K562 (cell line): Measurements from ENCODE around the gene ZBTB38. TPM values are rescaled to one million over a fixed set of nuclear protein-coding genes. Genes with fewer than 3 reads are reported as not detected.

ENCODE experiments used
- CHD7 ChIP-seq: fragments of 200-600 bp; sonication (generic); IDR thresholded peaks from one replicate; pipeline ENCODE4 v1.6.1; 2012; ENCODE audit warnings: mild to moderate bottlenecking, low read depth, low read length, inconsistent platforms
- CTCF ChIP-seq, 3 experiments: IDR thresholded peaks in 2 of 3; conservative IDR thresholded peaks in 1 of 3; 2 replicates each; pipeline ENCODE4 v1.5.1; 2011 to 2012; ENCODE audit warnings: low read length in 3 of 3, mild to moderate bottlenecking in 3 of 3, control low read depth in 2 of 3, improper control_type of control experiment in 1 of 3, inconsistent platforms in 1 of 3, low read depth in 1 of 3, mixed read lengths in 1 of 3, moderate library complexity in 1 of 3; ENCODE audit not compliant: insufficient read depth in 2 of 3
- ETV5 ChIP-seq: sonication (generic); formaldehyde crosslinking; IDR thresholded peaks from 2 replicates; pipeline ENCODE4 v1.4.0; 2020; ENCODE audit warnings: low read depth, mild to moderate bottlenecking, missing genetic modification reagents
- MEF2D ChIP-seq: conservative IDR thresholded peaks from 2 replicates; pipeline ENCODE4 v1.6.1; 2016; ENCODE audit warnings: low read depth, missing genetic modification characterization, missing compliant biosample characterization
- POLR2A ChIP-seq: fragments of 450-650 bp; conservative IDR thresholded peaks from 2 replicates; pipeline ENCODE4 v1.6.1; 2016
- SAFB ChIP-seq: fragments of 200-400 bp; formaldehyde crosslinking; IDR thresholded peaks from 2 replicates; pipeline ENCODE4 v1.6.1; 2017; ENCODE audit warnings: low read depth, low read length, borderline replicate concordance
- TEAD4 ChIP-seq, 2 experiments: sonication (generic) in 1 of 2; formaldehyde crosslinking in 1 of 2; IDR thresholded peaks; 2 replicates each; pipeline versions ENCODE4 v1.6.1 to v1.8.0; 2012 to 2022; ENCODE audit warnings: borderline replicate concordance in 1 of 2, inconsistent platforms in 1 of 2, low read length in 1 of 2, mild to moderate bottlenecking in 1 of 2, missing genetic modification reagents in 1 of 2
- ZNF23 ChIP-seq: fragments of 250-450 bp; sonication (Bioruptor Pico); IDR thresholded peaks from 2 replicates; pipeline ENCODE4 v1.4.0; 2020; ENCODE audit warnings: mild to moderate bottlenecking
- ZNF518B ChIP-seq: fragments of 250-450 bp; sonication (Bioruptor Pico); IDR thresholded peaks from 2 replicates; pipeline ENCODE4 v1.5.0; 2021; ENCODE audit warnings: mild to moderate bottlenecking, moderate library complexity
- polyA plus RNA-seq, 8 experiments: library from polyadenylated mRNA; depleted of rRNA in 4 of 8; stranded (reverse) in 5 of 8; unstranded in 3 of 8; fragments of >200 nt; fragmentation: Nextera tagmentation in 2 of 8; fragmentation: Illumina TruSeq in 1 of 8; extraction: Ambion mirVana in 2 of 8; extraction: Trizol in 1 of 8; gene quantifications; 2 replicates each; pipeline versions ENCODE4 v1.2.1 to v1.2.3, GENCODE V29; 2011 to 2014; ENCODE audit warnings: inconsistent platforms in 1 of 8, missing spikeins in 1 of 8
- total RNA-seq, 7 experiments: library from RNA; depleted of rRNA in 6 of 7; stranded (reverse); fragments of >200 nt in 6 of 7; fragmentation: Illumina TruSeq in 2 of 7; extraction: Trizol in 2 of 7; gene quantifications; 2 replicates each; pipeline versions ENCODE4 v1.2.1 to v1.2.3, GENCODE V29; 2011 to 2021; ENCODE audit warnings: low replicate concordance in 1 of 7

Gene ZBTB38
- total and polyA plus RNA-seq, 9 of the 15 experiments (the other 6 are each of a cell fraction or from before 2014, with no cell fraction given): 12.1 to 39.4 (median 22.9) TPM

GRCh38 chr3:141368925-141369794 lies 856 bp downstream of the ZBTB38 start (continued):
- TF ChIP-seq CHD7: no peak
- no peak for TF ChIP-seq POLR2A
- TF ChIP-seq CTCF (IDR thresholded peaks at IDR 0.05 in 2 of 3, conservative IDR thresholded peaks at IDR 0.05 in 1 of 3; ENCODE audit: insufficient read depth in 2 of 3, low read depth in 1 of 3, low read length in 3 of 3): no peak
- no peak for TF ChIP-seq ZNF23
- no peak for TF ChIP-seq ZNF518B
- TF ChIP-seq ETV5: no peak
- TF ChIP-seq TEAD4 (IDR thresholded peaks at IDR 0.05; ENCODE audit: low read length): no peak
- no peak for TF ChIP-seq TEAD4 (CRISPR knock-in tag; IDR thresholded peaks at IDR 0.05; ENCODE audit: borderline replicate concordance)
- TF ChIP-seq MEF2D (tag): 0 out of 2 replicates have a peak, but pooled peaks have one; percentile 2
- no peak for TF ChIP-seq SAFB
